Occipital lobe (tissue), 2 donors: Measurements from ENCODE around the gene ZSWIM6. TPM values are rescaled to one million over a fixed set of nuclear protein-coding genes. Genes with fewer than 3 reads are reported as not detected.

Experiments used
- DNase-seq: peaks from one replicate; lab custom pipeline; 2025; lab: John Stamatoyannopoulos, UW
- total RNA-seq: library from RNA; depleted of rRNA; stranded (reverse); fragments of >200 nt; gene quantifications from one replicate; pipeline ENCODE4 v1.2.3, GENCODE V29; 2014

Gene ZSWIM6
- total RNA-seq: 57.4 TPM

DNA sequence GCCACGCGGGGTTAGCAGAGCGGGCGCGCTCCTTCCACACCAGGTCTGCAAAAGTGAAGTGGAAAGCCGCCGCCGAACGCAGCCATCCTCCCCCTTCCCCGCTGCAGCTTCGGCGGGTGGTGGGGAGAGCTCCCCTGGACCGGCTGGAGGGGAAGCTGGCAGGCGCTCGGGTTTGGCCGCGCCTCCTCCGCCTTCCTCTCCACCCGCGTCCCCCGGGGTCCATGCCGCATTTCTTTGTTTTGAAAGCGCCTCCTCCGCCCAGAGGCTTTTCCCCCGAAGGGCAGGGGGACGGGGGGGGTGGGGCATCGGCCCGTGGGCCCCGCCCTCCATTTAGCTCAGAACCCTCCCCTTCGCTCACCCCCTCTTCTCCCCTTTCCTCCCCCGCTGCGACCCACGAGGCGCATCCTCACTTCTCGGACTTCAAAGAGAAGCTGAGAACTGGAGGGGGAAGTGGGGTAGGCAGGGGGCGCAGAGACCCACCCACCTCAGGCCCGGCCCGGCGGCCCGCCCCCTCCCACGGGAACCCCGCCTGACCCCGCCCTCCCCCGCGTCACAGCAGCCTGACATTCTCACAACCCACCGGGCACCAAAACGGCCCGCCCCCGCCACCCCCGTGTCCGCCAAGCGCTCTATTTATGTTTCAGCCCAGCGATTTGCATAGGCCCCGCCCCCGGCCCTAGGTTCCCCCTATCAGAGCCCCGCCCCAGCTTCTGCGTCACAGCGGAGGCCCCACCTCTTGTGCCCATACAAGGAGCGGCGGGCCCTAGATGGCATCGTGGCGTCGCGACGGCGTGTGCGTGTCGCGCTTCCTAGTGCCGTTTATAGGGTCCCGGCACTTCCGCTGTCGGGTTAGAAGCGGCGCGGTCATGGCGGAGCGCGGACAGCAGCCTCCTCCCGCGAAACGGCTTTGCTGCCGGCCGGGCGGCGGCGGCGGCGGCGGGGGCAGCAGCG lies at the start of gene ZSWIM6:
ZSWIM6 (plus strand) TSS at position 852 of the 951 bp plus-strand sequence; CDS start at position 867, 15 bp downstream.
- DNase-seq: peak; percentile 98

DNA sequence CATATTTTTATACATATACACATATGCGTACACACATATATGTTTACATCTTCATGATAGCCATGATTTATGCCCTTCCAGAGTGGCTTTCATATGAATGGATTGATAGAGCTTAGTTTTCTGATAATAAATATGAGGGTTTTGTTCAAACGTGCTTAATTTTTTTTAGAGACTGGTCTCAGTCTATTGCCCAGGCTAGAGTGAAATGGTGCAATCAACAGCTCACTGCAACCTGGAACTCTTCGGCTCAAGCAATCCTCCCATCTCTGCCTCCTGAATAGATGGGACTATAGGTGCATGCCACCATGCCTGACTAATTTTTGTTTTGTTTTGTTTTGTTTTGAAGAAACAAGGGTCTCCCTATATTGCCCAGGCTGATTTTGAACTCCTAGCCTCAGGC lies 48.6 kb upstream of the ZSWIM6 start:
- DNase-seq: no peak

DNA sequence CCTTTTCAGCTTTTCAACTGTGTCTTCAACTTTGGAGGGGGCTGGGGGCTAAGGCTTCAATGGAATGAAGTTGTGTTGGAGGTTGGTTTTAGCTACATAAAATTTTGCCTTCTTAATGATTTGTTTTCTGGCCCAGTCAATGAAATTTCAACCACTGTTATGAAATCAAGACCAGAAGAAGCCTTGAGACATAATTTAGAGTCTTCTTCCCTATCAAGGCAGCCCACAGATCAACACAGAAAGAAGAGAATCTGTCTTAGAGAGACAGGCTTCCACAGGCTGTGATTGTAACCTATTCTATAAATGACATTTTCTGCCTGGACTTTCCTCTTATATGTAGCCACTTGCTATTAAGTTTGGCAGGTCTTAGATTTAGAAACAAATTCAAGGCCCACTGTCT lies 46.5 kb upstream of the ZSWIM6 start:
- DNase-seq: no peak

DNA sequence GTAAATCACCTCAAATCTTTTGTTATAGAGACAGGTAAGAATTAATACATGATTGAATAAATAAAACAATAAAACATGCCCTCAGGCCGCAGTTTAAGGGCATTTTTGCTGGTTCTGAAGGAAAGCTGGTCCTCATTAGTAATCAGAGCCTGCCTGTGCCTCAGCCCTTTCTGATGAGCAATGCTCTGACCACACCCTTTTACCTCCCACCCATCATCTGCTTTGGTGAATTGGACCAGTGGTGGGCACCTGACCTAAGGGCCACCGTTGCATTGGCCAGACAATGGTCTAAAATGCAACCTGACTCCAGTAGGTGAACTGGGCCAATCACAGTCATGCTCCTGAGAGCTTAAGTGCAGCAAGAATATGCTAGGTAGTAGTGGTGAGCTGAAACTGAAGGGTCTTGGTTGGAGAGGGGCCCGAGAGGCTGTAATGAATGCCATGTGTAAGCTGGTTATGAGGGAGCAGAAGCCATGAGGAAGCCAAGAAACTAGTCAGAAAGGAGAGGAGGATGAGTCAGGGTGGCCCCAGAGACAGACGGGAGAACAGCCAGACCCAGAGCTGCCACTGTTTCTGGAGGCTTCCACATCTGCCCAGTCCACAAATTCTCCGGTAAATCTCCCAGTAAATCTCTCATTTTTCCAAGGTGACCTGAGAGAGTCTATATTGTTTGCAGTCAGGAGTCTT lies 45.5 kb upstream of the ZSWIM6 start:
- DNase-seq: no peak

DNA sequence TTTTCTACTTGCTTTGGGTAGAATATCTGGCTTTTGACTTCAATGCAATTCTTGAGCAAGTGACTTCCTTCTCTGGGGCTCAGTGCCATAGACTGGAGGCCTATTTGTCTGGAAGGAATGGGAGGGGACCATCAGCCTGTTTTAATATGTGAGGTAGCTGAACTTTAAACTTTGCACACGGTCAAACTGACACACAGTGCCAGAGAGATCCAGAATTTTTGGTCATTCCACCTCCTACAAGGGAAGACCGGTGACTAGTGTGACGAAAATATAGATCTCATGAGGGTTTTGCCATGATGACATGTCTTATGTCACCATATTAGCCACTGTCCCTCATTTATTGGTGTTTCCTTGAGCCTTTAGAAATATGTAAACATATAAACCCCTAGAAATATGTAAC lies 44.6 kb upstream of the ZSWIM6 start:
- no peak for DNase-seq

DNA sequence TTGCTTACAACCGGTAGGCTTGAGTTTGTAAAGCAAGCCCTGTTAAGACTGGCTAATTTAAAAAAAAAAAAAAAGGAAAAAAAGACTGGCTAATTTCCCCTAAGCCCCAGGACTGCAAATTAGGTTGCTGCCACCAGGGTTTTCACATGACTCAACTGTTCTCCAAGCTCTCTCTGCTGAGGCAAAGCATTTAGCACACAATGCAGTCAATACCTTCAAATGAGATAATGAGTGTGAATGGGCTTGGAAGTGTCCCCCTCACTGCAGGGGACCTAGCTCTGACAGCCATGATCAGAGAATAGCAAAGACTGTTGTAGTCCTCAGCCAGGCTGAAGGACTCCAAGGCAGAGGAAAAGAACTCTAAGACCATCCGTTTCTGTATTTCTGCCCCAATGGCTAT lies 42.8 kb upstream of the ZSWIM6 start:
- no peak for DNase-seq

DNA sequence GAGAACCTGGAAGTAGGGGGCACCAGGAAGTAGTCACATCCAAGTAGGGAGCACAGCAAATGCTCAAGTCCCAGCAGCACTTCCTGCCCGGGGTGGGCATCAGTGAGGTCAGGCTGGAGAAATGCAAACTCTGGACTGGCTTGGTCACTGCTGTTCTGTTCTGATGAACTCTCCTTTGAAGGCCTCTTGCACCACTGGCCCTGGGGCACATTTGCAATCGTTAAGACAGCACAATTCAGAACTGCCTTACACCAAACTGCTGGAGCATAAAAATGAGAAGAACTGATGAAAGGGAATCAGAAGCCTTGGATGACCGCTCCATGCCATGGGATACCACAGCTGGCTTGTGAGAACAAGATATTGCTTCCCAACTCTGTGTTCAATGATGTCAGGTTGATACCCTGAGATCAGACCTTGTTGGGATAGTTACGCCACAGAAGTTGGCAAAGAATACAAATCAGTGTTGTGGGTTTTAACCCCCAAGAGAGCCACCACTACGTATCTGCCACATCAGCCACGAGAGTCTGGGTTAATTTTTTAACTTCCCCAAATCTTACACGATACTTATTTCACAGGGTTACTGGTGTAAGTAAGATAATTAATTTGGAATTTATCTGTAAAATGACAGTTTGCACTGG lies 42.3 kb upstream of the ZSWIM6 start:
- no peak for DNase-seq

DNA sequence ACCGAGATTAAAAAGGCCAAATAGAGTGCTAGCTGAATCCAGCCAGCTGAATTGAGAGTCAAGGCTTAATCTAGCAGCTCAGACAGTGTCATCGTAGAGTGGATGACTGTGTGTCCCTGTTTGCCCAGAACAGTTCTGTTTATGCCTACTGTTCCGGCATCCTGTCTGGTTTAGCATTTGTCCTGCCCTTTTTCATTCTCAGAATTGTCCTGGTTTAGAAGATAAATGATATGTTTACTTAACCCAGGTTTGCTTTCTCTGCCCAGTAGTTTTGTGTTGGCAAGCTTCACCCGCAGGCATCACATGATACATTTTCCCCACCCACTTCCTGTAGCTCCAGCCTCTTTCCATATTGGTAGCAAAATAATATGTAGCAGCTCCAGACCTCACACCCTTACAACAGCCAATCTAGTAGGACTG lies 41.3 kb upstream of the ZSWIM6 start:
- no peak for DNase-seq

DNA sequence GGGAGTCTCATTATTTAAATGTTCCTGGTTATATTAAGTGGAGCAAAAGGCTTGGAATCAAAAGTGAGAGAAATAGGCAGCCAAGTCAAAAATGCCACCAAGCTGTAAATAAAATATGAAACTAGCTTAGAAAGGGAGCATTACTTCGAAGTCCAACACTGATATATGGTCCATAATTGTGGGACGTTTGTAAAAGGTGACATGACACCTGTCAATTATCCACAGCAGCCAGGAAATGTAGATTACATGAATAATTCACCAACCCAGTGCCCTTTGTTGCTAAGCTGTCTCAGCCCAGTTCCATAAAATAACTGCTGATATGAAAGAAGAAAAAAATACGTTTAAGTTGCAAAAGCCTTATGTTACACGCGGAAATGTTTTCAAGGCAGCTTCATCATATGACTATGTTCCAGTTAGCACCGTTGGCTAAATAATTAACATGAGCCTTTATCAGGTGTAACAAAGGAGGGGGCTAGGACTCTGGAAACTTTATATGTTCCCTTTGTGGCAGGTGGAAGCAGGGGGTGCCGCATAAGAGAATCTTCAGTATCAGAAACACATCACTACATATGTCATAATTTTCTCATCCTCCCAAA lies 39.9 kb upstream of the ZSWIM6 start:
- no peak for DNase-seq

DNA sequence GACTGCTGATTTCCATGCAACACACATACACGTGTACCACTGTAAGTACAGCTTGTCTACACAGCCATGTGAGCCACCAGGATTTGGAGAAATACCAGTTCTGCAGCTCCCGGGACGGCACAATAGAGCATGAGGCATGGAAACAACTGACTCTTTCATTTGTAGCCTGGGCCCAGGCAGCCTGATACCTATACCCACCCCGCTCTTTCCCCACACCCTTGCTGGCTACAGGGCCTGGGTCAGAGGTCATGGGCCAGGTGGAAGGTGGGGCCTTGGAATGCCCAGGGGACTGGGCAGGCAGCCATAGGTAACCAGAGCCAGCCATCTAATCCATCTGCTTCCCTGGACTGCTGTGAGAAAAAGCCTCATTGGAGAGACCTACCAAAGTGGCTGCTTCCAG lies 39.0 kb upstream of the ZSWIM6 start:
- DNase-seq: no peak

DNA sequence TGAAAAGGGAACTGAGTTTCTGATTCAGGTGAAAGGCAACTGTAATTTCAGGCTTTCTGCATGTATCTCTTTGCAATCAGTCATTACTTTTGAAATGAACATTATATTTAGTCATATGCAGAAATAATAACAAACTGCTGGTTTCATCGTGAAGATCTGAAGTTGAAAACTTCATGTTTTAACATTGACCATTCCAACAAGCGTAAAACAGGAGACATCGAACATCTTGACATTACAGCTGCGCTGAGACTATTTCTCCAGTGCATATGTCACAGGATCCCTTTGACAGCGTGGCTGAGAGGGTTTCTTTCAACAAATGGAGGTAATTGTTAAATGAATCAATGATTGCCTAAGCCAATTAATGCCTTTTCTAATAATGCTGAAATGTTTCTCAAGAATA lies 38.2 kb upstream of the ZSWIM6 start:
- DNase-seq: no peak

DNA sequence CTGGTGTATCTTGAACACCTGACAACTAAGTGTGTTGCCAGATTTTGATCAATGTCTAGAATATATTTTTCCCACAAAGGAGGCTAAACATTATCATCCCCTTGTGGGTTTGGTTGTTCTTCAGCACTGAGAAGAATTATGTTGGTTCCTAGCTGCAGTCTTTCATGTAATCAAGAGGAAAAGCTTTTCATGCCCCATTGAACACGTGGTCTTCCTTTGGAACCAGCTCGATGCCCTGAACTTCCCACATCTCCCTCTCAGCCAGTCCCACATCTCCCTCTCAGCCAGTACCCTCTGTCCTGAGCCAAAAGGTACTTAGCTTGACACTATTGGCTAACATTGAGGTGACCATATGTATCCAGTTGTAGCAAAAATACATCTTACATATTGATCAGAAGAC lies 36.7 kb upstream of the ZSWIM6 start:
- no peak for DNase-seq

DNA sequence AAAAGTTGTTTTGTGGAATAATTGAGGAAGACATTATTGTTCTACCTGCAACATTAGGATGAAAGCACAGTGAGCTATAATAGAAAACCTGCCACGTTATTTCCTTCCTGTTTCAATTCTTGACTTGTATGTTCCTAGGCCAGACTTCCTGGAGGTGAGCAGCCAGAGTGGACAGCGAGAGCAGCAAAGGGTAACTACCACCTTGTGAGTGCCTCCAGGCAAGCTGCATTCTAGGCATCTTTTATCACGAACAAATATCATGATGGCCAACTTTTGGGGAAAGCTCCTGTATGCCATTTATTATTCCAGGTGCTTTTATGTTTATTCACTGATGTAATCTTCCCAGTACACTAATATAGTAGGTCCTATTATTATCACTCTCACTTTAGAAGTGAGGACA lies 34.0 kb upstream of the ZSWIM6 start:
- no peak for DNase-seq

DNA sequence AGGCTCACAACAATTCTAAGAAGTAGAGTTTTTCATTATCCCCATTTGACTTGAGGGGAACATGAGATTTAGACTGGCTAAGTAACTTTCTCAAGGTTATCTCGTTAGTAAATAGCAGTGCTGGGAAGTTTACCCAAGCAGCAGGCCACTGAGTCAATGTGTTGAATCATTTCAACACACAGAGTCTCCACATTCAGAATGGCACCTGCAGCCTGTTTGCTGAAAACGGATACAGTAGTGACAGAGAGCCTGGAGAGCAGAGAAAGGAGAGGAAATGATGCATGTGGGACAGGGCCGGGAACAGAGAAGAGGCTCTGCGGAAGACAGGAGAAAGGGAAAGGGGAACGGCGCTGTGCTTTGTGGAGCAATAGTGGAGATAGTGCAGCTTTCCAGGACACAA lies 33.5 kb upstream of the ZSWIM6 start:
- no peak for DNase-seq

DNA sequence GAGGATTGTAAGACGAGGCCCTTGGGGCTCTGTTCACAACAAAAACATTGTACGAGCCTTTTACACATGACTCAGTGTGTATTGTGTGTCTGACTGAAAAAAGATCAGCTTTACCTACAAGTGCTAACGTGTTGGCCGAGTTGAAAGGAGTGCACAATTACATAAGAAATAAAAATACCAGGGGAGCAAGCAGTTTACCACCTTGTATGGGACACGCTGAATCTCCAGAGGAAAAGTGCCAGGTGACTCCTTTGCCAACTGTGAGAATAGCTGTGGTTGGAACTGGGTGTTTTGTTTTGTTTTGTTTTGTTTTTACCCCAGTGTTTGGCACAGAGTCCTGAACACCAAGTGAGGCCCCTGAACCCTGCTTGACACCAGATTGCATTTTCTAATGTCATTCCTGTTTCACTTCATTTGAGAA lies 32.8 kb upstream of the ZSWIM6 start:
- no peak for DNase-seq

DNA sequence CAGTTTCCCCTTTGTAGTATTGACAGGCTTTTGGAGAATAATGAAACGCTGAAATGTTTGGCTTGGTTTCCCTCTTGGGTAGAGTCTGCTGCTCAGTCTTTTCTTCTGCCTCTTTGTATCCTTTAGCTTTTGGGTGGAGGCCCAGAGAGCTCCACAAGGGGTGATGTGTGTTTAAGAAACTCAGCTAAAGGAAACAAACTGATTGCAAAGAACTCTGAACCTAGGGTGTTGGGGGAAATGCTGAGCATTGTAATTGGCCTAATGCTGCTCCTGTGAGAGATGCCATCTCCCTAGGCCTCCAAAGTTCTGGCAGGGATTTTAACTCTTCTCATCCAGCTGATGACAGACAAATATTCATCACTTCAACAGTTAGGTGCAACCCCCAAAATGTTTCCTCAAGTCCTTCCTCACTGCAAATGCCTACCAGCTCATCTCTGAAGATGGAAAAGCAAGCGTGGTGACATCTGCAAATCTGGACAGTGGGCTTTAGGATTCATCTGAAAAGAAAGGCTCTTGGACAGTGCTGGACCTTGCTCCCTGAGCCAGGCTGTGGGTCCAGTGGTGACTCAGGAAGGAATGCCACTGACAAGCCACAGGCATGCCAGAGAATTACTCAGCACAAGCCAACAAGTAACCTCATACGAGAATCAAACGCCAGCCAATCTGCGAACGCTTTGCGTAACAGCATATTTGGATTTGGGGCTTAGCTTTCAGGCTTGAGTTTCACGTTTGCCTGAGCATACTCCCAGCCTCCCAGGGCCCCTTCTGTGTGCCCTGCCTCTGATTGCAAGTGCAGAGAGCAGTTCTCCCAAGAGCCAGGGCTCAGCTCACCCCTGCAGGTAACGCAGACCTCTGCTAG lies 30.5 kb upstream of the ZSWIM6 start:
- DNase-seq: peak; percentile 28

DNA sequence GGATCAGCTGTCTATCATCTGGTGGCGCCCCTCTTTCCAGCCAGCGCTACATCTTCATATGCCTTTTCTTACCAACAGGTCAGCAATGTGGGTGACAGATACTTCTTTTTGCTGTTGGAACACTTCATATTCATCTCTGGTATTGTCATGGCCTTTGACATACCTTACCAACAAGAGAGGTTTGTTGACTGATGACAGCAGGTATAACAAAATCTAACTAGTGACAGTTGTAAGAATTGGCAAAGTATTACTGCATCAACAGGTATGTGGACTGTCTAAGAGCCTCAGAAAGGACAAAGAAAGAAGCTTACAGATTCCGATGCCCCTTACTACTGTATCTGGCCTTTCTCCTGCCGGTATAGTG lies 29.9 kb upstream of the ZSWIM6 start:
- no peak for DNase-seq

DNA sequence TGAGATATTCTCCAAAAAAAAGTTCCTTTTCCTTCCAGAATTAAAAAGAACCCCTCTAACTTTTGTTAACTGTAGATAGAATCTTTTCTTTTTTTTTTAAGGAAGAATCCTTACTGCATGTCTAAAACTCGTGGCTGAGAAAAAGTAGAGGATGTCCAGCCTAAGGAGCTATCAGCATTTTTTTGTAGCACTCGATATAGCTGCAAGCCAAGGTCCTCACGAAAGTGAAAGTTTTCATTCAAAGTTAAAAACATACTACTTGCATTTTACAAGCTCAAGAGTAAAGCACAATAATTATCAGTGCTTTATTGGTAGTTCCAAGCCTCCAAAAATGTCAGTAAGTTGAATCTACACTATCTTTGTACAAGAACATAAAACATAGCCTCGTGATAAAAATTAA lies 28.7 kb upstream of the ZSWIM6 start:
- no peak for DNase-seq

DNA sequence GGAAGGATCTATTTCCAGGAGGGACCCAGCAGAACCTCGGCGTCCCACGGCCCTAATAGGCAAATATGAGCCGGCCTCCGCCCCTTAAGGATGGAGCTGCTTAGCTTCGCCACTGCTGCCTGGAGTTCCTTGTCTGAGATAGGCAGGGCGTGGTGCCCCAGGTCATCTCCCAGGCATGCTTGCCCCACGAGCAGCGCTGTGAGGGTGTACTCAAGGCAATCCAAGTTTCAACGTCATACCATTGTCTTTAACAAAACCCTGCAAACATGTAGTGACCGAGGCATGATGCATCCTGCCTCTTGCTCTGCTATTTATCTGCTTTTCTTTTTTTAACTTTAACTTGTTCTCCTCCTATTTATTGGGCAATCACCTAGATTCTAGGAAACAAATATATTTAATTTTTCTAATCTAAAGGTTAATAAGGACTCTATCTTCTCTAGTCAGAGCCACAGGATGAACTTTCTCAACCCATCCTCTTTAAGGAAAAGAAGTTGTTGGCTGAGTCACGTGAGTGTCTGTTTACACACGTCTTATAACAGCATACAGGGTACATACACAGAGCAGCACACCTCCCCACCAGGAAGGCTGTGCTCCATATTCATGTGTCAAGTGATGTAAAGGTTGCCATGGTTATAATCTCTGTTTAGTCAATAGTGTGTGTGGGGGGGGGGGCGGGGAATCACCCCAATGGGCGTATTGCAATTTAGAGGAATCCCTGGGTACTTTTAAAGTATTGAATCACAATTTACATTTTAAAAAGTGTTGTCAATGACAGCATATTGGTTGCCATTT lies 27.3 kb upstream of the ZSWIM6 start:
- no peak for DNase-seq

DNA sequence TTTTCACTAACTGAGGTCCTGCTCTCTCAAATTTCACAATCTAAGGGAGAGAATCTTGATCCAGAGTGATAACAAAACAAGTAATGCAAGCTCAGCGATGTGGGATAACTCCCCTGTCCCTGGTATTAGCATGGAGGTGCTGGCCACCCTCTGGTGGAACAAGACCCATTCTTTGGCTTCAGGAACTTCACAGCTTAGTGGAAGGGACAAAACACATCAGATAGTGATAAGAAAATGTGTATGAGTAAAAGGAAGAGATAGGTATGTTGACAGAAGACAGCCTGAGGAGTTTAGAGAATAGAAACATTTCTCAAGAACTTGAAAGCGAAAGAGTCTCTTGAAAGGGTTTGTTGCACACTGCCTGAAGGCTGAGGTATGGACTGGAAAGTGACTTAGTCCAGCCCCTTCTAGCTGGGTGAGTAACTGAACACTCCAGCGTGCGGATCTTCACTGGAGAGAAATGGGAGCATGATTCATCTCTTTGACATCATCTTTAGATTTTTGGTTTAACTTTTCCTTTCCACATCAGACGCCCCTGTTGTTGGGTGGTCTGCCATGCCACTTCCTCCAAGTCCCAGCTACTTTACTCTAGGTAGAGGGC lies 25.4 kb upstream of the ZSWIM6 start:
- DNase-seq: no peak
